Adrenal gland (tissue), 5 donors: Measurements from ENCODE around the gene TMEM72.

Experiments used
- CTCF ChIP-seq, 6 experiments: fragments of 450-650 bp in 4 of 6; fragments of 200-600 bp in 2 of 6; sonication (generic) in 1 of 6; IDR thresholded peaks; 1 replicate in 5 of 6; 2 replicates in 1 of 6; pipeline versions ENCODE4 v1.5.1 to v1.8.0; 2016 to 2021; ENCODE audit warnings: antibody characterized with exemption in 6 of 6, mild to moderate bottlenecking in 2 of 6, moderate library complexity in 1 of 6
- POLR2A ChIP-seq, 2 donors: fragments of 450-650 bp; IDR thresholded peaks; one replicate each; pipeline ENCODE4 v1.6.1; 2017; ENCODE audit warnings: antibody characterized with exemption in 2 of 2, mild to moderate bottlenecking in 2 of 2, moderate library complexity in 1 of 2
- donor health status: DM: no; HTN: no; CAD: no.

- peak in 3 of 6 experiments; percentile 17 to 30 (median 25) for TF ChIP-seq CTCF (IDR thresholded peaks at IDR 0.05)
- TF ChIP-seq POLR2A (IDR thresholded peaks at IDR 0.05), result peak; percentile 99
Observed at GRCh38 chr10:44978570-44979280, 67.6 kb downstream of the TMEM72 start, which contains the start of gene DEPP1.
